ENCODE measurements around the gene LPCAT2. TPM values are rescaled to one million over a fixed set of nuclear protein-coding genes. Genes with fewer than 3 reads are reported as not detected.
A peak's percentile ranks its signal among the peaks of the same experiment; 100 is the strongest.
"Not testable (repeated sequence)": the region's sequence is repeated elsewhere in the genome, so short reads cannot be mapped to it uniquely, and the experiment has no call there.

Gene LPCAT2
- total RNA-seq, 1 experiment from 2014 or later: 80.5 TPM

- DNase-seq (ENCODE audit: low read depth): no peak
Observed at GRCh38 chr16:55592306-55592705, 83.4 kb downstream of the LPCAT2 start.

- DNase-seq (ENCODE audit: low read depth): no peak
Observed at GRCh38 chr16:55597928-55598327, 89.1 kb downstream of the LPCAT2 start.

GRCh38 chr16:55605754-55606336, 97.0 kb downstream of the LPCAT2 start:
- no peak for DNase-seq (ENCODE audit: low read depth)

DNA sequence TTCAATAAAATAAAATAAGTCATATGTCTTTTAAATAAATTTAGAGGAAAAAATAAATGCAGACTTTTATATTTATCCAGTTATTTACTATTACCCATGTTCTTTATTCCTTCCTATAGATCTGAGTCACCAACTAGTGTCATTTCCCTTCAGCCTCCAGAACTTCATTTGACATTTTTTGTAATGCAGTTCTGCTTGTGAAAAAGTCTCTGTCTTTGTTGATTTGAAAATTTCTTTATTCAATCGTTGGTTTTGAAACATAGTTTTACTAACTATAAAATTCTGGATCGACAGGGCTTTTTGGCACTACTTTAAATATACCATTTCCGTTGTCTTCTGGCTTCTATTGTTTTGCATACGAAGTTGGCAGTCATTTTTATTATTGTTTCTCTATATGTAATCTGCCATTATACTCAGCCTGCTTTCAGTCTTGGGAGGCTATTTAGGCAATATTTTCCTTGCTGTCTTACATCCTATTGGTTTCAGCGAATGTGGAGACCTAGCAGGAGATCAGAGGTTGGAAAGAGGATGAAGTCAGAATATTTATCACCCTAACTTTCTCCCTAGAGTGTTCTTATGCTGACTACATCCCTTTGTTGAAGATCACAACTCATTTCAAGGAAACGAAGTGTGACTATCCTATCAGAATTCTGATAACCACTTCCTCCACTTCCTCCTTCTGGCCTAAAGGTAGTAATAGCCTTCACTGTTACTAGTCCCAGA, 104.9 kb downstream of the LPCAT2 start:
- no peak for DNase-seq (ENCODE audit: low read depth)

- no peak for DNase-seq (ENCODE audit: low read depth)
Observed at GRCh38 chr16:55615071-55615470, 106.2 kb downstream of the LPCAT2 start.

GRCh38 chr16:55615670-55616069, 106.8 kb downstream of the LPCAT2 start:
- DNase-seq (ENCODE audit: low read depth): not testable (repeated sequence)

DNA sequence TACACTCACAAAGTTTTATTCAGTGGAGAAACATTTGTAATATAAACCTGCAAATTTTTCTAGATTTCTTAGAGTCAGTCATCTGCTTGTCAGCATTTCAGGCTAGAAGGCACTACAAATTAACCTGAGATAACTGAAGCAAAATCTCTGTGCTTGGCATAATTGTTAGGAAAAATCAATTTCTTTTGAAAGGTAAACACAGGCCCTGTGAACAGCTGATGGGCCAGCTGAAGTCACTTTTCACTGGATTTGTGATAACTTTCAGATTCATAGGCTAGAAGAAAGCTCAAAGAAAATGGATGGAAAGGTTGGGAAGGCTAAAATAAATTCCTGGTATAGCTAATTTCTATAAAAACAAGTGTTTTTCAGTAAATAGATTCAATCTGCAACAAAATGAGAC, 112.9 kb downstream of the LPCAT2 start:
- DNase-seq (ENCODE audit: low read depth): no peak

DNA sequence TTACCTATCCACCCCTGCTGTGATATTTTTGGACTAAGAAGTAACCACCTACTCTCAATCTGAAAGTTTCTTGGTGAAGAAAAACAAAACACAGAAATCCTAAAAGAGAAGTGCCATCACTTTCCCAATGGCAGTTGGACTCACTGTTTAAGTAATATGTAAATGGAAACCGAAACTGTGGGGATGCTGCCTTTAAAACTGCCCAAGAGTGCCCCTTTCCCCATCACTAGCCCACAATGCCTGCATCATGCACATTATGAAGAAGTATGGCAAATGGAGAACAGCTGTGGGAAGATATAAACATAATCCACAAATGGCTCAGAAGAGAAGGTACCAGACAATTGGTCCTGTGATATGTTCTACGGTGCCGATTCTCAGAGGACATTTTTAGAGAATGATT, 113.4 kb downstream of the LPCAT2 start:
- DNase-seq (ENCODE audit: low read depth): peak; percentile 9

DNA sequence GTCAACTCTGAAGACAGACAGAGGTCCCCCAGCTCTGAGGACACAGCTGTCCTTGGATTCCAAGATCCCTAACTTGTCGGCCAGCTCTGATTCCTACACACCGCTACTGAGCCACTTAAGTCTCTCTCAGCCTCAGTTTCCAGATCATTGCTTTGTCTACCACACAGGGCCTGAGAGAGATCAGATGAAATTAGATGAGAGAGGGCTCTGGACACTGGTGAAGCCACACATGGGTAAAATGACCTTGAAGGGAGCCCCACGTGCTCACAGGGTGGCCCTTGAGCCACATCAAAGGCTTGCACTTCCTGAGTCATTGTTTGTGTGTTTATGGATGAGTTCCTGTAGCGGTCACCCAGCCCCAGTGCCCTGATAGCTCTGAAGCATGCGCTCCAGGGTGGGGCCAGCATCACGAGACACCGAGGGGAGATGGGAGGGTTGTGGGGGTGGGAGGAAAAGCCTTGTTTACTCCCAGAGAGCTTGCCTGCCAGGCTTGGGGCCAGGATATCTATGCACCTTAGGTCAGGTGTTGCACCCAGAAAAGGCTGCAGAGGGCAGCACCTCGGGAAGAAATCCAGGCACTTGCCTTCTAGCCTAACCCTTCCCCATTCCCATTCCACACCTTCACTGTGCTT, 114.2 kb downstream of the LPCAT2 start:
- peak; percentile 82 for DNase-seq (ENCODE audit: low read depth)

DNA sequence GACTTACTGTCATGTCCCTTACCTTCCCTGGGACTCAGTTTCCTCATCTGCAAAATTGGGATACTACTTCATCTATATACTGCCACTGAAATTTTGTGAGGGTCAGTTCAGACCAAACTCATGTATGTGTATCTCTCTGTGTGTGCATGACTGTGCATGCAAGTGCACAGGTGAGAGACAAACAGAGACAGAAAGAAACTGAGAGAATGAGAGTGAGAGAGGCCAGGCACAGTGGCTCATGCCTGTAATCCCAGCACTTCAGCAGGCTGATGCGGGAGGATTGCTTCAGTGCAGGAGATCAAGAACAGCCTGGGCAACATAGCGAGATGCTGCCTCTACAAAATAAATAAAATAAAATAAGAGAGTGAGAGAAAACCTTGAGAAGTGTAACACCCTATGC, 114.8 kb downstream of the LPCAT2 start:
- no peak for DNase-seq (ENCODE audit: low read depth)

GRCh38 chr16:55624696-55625095, 115.8 kb downstream of the LPCAT2 start:
- DNase-seq (ENCODE audit: low read depth): no peak

DNA sequence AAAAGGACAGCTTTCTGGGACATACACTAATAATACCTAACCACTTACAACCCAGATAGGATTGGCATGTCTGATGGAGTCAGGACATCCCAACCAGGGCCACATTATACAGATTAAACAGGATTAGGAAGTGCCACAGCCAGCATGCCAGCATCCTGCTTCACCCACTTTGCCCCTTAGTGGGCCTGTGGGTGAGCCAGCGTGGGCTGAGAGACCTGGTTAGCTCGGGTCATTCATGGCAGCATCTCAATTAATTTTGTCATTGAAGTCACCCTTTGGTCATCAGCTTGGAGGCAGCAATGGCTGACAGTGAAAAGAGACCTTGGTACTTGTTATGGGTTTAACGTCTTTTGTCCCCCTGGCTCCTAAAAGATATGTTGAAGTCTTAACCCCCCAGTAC, 117.0 kb downstream of the LPCAT2 start:
- no peak for DNase-seq (ENCODE audit: low read depth)

DNA sequence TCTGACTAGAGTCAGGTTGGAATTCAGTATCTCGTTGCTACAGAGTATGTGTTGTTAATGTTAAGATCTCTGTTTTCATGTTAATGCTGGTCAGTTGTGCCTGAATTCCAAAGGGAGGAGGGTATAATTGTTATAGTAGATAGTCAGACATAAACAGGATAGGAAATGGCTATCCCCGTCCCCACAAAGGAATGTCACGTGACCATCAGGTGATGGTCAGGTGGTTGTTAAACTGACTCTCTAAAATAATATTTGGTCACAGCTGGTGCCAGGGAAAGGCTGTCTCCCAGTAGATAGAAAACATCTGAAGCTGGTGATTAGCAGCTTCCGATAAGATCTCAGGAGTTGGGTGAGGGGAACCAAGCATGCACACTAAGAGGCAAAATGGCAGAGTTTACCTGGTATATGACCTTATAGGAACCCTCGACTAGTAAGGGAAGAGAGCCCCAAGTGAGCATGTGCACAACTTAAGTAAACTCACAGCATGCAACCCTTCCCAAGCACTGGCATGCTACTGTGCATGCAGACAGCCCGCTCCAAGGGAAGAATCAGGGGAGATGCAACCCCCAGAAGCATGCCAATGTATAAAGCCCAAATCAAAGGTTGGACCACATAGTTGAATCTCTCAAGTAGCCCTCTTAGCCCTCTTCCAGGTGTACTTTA, 119.6 kb downstream of the LPCAT2 start:
- no peak for DNase-seq (ENCODE audit: low read depth)

- no peak for DNase-seq (ENCODE audit: low read depth)
Observed at GRCh38 chr16:55630774-55631173, 121.9 kb downstream of the LPCAT2 start.

- DNase-seq (ENCODE audit: low read depth): no peak
Observed at GRCh38 chr16:55632259-55632658, 123.4 kb downstream of the LPCAT2 start.

DNA sequence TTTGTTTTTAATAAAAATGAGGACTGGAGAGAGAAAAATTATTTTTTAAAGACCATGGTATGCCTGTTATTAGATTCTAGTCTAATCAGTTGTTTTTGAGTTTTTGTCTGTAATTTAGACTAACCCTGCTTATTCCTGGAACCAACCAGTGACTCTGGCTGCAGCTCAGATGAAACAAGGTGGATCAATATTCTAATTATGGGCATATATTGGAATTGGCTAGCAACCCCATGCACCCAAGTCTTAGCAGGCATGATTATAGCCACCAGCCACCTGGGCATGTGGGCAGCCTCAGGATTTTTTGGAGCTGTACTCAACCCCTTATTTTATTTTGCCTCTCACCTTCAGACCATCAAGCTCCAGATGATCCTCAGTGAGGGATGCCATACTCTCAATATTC, 125.3 kb downstream of the LPCAT2 start:
- DNase-seq (ENCODE audit: low read depth): no peak

Other genes starting within 250 kb of the LPCAT2 start
- gene IRX6, start 184.9 kb upstream of the LPCAT2 start, total RNA-seq (2014; rRNA removed; shearing (Covaris generic)): not detected in 2 replicates
- 667 and 839 TPM in 2 replicates for gene MMP2, start 29.9 kb upstream of the LPCAT2 start, total RNA-seq (2014; rRNA removed; shearing (Covaris generic))
- gene CAPNS2, start 57.6 kb downstream of the LPCAT2 start, total RNA-seq (2014; rRNA removed; shearing (Covaris generic)): 0.20 and 0.60 TPM in 2 replicates
- gene SLC6A2, start 146.9 kb downstream of the LPCAT2 start, total RNA-seq (2014; rRNA removed; shearing (Covaris generic)): 0.10 TPM in 1 of 2 replicates, not detected in the other